GM19452 (cell line): Measurements from ENCODE around the gene BAZ1B.
"Not testable (repeated sequence)": the region's sequence is repeated elsewhere in the genome, so short reads cannot be mapped to it uniquely, and the experiment has no call there.

Experiments used
- ATAC-seq: cut with Tn5 transposase; IDR thresholded peaks from one replicate; pipeline ENCODE4 v1.9.1; 2021; ENCODE audit not compliant: unreplicated experiment

BAZ1B gene

DNA sequence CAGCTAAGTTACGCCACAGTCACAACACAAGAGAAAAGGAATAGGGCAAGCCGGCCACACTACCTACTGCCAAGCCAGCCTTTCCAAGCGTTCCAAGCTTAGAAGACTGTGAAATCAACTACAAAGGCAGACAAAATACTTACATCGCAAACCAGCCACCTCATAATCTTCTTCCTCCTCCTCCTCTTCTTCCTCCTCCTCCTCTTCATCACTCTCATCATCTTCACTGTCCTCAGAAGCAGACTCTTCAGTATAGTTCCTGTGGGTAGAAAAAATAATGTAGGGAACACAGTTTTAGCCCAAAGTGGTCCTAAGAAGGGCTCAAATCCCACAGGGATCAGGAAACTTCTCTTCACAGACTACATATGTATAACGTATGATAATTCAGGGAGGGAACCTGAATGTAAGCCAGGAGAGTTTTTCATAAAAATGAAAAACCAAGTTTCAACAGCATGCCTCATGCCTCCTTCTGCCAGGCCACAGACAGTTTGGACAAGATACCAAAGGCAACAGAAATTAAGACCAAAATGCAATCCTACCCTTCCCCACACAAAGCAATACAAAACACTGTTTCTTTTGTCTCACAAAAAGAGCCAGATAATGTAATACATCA lies 74.9 kb downstream of the BAZ1B start:
- ATAC-seq: no peak

DNA sequence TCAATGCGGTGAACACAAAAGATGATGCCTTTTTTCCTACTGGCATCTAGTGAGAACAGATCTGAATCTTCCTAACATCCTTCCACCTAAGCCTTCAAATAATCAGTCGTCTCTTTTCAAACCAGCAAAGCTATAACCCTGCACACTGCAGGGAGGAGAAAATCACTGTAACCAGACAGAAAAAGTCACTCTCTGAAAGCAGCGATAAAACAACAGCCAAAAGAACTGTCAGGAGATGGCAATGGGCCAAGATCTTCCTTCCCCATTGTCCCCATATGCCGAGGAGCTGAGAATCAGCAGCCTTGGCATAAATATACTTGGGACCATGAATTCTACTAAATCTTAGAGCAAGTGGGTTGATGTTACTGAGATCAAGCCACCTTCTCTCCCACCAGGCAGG lies 75.4 kb downstream of the BAZ1B start:
- ATAC-seq: no peak

DNA sequence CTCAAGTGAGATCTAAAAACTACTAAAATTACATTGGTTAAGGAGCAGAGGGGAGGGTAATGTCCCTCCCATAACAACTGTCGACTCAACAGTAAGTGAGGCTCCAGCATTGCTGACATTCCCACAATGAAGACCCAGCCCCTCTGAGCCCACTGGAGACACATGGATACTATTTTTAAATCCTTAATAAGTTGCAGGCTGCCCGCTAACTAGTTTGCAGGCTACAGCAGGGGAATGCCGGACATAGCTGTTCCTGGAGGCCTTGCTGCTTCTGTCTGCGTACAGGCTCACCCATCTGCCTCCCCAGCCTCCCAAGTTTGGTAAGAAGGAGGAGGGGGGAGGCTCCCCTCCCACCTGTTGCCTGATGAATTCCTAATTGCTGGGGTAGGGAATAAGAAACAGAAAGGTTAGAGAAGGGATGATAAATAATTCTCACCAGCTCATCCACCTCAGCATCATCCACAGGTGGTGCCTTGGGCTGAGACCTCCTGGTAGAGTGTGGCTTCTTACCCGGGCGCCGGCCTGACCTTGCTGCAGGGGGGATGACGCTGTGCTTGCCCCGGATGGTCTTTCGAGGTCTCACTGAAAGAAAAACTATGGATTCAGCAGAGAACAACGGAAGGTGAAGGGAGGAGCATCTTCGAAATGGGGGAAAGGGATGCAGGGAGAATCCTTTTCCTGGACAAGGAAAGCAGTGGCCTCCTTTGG lies 78.4 kb downstream of the BAZ1B start:
- no peak for ATAC-seq

- ATAC-seq: no peak
Observed at GRCh38 chr7:73442903-73443500, 79.1 kb downstream of the BAZ1B start.

GRCh38 chr7:73442222-73442902 lies 79.7 kb downstream of the BAZ1B start:
- no peak for ATAC-seq

DNA sequence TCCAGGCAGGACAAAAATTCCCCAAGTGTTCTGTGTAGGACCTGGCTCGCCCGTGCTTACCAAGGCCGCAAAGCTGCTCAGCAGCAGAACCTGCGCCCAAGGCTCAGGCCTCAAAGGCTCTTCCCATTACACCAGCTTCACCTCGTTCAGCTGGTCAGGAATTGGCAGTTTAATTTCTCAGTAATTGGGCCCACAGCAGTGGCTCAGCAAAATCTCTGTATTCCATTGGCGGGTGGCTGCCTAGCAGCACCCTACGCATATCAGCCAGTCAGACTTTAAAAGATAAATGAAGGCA lies 82.7 kb downstream of the BAZ1B start:
- ATAC-seq: no peak

- no peak for ATAC-seq
Observed at GRCh38 chr7:73438547-73439409, 83.3 kb downstream of the BAZ1B start.

DNA sequence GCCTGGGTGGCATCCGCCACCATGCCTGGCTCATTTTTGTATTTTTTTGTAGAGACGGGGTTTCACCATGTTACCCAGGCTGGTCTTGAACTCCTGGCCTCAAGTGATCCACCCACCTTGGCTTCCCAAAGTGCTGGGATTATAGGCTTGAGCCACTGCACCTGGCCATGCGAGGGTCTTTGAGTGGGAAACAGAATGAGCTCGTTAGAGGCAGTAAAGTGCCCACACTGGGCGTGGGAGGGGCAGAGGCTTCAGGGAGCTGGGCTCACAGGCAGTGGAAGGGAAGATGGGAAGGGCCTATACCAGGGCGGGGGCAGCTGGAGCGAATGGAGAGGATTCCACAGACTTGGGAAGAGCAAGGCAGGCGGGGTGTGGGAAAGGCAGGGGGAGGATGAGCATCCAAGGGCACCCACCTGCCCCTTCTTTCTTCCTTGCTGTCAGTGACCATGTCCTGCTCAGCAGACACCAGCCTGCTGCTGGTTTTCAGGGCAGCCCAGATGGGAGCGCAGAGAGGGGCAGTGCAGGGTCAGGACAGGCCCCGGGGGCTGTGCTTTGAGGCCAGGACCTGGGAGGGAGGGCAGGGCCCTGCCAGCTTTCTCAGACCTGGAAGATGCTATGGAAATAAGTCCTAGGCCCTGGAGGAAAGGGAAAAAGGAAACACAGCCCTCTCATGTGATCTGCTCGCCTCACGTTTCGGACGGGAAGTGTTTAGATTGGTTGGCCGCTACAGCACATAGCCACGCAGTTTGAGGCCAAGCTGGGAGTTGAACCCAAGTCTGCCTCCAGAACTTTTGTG lies 84.3 kb downstream of the BAZ1B start:
- ATAC-seq: no peak

DNA sequence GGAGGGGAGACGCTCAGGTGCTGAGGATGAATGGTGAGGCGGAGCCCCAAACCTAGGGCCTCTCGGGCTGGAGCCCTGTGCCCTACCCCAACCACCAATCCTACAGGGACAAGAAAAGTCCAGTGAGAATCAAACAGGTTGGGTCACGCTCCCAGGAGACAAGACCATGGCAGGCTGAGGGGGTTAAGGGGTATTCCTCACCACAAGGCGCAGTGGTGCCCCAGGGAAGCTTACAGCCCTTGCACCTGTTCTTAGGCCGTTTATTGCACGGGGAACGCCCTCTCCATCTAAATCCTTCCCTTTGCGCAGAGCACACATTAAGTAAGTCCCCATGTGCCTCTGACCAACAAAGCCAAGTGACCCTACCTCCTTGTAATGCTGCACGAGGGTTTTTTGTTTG lies 85.0 kb downstream of the BAZ1B start:
- no peak for ATAC-seq

- no peak for ATAC-seq
Observed at GRCh38 chr7:73436031-73436929, 85.8 kb downstream of the BAZ1B start.

DNA sequence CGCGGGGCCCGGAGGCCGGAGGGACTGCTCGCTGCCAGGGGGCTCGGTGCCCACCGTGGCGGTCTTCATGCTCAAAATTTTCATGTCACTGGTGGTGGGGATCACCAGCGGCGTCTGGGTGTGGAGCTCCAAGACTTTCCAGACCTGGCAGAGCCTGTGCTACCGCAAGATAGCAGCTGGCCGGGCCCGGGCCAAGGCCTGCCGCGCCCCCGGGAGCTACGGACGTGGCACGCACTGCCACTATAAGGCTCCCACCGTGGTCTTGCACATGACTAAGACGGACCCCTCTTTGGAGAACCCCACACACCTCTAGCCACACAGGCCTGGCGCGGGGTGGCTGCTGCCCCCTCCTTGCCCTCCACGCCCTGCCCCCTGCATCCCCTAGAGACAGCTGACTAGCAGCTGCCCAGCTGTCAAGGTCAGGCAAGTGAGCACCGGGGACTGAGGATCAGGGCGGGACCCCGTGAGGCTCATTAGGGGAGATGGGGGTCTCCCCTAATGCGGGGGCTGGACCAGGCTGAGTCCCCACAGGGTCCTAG lies 86.6 kb downstream of the BAZ1B start:
- ATAC-seq: no peak

DNA sequence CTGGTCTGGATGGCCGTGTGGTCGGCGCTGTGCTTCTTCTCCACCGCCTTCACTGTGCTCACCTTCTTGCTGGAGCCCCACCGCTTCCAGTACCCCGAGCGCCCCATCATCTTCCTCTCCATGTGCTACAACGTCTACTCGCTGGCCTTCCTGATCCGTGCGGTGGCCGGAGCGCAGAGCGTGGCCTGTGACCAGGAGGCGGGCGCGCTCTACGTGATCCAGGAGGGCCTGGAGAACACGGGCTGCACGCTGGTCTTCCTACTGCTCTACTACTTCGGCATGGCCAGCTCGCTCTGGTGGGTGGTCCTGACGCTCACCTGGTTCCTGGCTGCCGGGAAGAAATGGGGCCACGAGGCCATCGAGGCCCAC lies 87.4 kb downstream of the BAZ1B start:
- ATAC-seq: no peak

DNA sequence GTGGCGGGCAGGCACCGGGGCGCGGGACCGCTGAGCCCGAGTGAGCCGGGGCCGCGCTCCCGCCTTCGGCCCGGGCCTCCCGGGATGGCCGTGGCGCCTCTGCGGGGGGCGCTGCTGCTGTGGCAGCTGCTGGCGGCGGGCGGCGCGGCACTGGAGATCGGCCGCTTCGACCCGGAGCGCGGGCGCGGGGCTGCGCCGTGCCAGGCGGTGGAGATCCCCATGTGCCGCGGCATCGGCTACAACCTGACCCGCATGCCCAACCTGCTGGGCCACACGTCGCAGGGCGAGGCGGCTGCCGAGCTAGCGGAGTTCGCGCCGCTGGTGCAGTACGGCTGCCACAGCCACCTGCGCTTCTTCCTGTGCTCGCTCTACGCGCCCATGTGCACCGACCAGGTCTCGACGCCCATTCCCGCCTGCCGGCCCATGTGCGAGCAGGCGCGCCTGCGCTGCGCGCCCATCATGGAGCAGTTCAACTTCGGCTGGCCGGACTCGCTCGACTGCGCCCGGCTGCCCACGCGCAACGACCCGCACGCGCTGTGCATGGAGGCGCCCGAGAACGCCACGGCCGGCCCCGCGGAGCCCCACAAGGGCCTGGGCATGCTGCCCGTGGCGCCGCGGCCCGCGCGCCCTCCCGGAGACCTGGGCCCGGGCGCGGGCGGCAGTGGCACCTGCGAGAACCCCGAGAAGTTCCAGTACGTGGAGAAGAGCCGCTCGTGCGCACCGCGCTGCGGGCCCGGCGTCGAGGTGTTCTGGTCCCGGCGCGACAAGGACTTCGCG lies 88.0 kb downstream of the BAZ1B start:
- no peak for ATAC-seq

GRCh38 chr7:73432676-73433075 lies 89.4 kb downstream of the BAZ1B start:
- ATAC-seq: no peak

DNA sequence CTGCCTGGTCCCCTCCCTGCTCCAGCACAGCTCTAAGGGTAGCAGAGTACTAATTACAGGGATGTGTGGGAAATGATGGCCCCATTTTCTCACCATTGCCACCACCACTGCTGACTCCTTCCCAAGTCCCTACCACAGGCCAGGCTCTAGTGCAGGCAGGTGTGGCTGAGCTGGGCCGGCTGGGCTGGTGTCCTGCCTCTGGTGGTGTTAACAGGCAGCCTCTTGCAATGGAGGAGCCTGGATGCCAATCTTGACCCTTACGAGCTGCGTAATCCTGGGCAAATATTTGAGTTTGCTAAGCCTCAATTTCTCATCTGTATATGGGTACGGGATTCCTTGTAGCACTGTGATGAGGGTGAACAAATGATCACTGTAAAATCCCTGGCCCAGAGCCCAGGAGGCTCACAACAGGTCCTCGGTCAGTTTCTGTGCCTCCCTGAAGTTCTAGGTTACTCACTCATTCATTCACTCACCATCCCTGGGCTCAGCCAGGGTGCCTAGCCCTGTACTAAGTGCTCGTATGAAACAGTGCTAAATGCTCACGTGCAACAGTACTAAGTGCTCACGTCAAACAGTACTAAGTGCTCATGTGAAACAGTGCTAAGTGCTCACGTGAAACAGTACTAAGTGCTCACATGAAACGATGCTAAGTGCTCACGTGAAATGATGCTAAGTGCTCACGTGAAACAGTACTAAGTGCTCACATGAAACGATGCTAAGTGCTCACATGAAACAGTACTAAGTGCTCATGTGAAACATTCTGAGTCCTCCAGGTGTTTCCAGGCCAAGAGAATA lies 90.9 kb downstream of the BAZ1B start:
- ATAC-seq: no peak

DNA sequence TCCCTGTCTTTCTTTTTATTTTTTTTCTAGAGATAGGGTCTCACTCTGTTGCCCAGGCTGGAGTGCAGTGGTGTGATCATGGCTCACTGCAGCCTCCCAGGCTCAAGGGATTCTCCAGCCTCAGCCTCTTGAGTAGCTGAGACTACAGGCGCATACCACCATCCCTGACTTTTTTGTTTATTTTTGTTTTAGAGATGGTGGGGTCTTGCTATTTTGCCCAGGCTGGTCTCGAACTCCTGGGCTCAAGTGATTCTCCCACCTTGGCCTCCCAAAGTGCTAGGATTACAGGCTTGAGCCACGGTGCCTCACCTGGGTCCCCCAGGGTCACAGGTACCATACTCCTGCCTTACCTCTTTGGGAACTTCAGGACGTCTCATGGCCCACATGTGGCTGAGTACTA lies 91.6 kb downstream of the BAZ1B start:
- ATAC-seq: not testable (repeated sequence)

GRCh38 chr7:73429622-73430505 lies 92.2 kb downstream of the BAZ1B start:
- ATAC-seq: no peak
